Activated T-helper 1 cell treated with Interleukin-2 at 50 U/mL for 16 hours (primary cell): Measurements from ENCODE around the gene M1AP.

Experiments used
- DNase-seq: peaks from one replicate; pipeline ENCODE4 v3.0.0-alpha.2; 2020; ENCODE audit warnings: low read depth

The M1AP gene

GRCh38 chr2:74524955-74525716, 123.0 kb downstream of the M1AP start:
- no peak for DNase-seq

DNA sequence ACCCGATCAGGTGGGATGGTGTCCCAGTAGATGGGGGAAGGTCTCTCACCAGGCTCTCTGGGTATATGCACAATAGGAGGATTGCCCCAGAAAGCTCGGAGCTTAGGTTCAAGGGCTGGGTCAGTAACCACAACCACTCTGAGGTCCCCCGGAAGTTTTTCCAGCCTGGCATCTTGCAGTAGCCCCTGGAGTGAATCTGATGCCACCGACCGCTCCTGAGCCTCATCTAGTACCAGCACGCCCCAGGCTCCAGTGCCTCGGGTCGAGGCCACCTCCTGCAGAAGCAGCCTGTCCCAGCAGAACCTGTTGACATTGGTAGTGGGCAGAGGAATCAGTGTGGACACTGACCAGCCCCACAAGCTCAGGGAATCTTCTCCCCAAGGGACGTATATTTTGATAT, 124.1 kb downstream of the M1AP start:
- no peak for DNase-seq

GRCh38 chr2:74522516-74522915, 125.6 kb downstream of the M1AP start:
- DNase-seq: no peak

- no peak for DNase-seq
Observed at GRCh38 chr2:74516650-74517049, 131.5 kb downstream of the M1AP start.

DNA sequence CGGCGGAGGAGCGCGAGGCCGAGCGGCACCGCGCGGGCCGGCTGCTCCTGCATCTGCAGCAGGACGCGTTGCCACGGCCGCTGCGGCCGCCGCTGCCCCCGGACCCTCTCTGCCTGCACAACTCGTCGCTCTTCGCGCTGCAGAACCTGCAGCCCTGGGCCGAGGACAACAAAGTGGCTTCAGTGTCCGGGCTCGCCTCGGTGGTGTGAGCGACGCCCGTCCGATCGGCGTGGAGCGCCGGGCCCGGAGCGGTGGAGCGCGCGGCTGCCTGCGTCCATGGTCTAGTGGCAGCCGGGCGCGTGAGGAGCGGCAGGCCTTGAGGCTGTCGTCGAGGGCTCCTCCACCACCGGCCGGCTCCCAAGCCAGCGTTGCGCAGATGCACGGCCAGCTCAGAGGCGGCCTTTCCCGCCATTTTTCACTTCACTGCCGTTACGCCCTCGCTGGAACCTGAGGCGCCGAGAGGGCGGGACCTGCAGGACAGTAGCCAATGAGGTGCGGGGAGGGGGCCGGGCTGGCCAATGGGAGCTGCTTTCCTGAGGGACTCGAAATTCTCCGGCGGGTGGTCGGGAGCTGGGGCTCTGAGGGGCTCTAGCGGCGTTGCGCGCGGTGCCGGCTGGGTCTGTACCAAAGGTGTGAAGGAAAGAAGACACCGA, 132.0 kb downstream of the M1AP start:
- DNase-seq: peak; percentile 55

GRCh38 chr2:74515271-74515980, 132.7 kb downstream of the M1AP start:
- no peak for DNase-seq

DNA sequence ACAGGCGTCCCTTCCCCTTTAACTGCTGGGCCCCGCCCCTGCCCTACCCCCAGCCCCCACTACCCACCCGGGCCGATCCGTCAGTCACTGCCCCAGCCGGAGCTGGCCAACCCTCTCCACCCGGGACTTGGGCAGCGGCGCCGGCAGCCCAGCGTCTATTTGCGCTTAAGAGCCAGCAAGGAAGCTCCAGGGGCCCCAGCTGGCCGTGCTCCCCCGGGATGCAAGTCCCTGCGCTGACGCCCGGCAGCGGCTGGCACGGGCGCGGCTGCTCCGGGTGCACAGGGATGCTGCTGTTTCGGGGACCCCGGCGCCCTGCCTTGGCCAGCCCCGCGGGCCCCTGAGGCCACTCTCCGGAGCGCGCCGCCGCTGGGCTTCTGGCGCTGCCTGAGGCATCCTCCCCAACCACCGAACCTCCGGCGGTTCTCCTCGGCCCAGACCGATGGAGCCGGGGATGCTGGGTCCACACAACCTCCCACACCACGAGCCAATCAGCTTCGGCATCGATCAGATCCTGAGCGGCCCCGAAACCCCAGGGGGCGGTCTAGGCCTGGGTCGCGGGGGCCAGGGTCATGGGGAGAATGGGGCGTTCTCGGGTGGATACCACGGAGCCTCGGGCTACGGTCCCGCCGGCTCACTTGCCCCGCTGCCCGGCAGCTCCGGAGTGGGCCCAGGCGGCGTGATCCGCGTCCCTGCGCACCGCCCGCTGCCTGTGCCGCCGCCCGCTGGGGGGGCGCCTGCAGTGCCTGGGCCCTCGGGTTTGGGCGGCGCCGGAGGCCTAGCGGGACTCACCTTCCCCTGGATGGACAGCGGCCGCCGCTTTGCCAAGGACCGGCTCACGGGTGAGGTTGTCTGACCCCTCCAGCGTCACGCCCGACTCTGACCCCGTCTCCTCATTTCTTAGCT, 133.5 kb downstream of the M1AP start, which contains the start of gene TLX2:
TSS of gene TLX2 (plus strand) at position 83 of the 903 bp plus-strand sequence. CDS start at position 440, 357 bp downstream.
- no peak for DNase-seq

DNA sequence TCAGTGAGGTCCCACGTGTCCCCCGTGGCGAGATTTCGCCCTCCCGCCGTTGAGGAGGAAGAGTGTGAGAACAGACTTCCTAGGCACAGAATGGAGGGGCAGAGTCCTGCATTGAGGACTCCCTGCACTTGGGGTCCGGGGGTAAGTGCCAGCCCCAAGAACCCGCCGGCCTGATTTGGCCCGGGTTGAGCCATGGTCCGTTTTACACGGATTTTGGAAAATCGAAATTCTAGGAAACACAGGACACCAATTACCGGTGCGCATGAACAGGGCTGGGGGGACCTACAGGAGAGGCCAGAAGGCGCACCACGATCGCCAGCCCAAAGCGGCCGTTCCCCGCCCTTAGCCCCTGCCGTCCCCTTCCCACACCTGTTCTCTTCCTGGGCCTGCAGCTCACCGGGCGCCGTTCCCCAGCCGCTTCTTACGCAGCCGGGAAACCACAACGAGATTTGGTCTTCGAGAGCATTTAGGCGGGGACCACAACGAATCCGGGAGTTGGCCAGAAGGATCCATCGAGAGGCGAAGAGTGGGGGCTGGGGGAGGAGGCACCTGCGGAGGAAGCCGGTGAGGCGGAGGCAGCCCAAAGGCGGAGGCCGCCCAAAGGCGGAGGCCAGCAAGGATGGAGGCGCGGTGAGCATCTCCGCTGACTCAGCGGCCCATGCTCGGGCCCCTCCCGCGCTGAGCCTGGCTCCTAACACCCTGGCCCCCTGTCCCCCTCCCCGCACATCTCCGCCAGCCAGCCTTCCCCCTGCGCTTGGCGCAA, 134.3 kb downstream of the M1AP start:
- no peak for DNase-seq

GRCh38 chr2:74512744-74513604, 135.2 kb downstream of the M1AP start:
- no peak for DNase-seq

GRCh38 chr2:74511104-74511989, 136.8 kb downstream of the M1AP start:
- no peak for DNase-seq

GRCh38 chr2:74510272-74510671, 137.9 kb downstream of the M1AP start:
- DNase-seq: no peak

DNA sequence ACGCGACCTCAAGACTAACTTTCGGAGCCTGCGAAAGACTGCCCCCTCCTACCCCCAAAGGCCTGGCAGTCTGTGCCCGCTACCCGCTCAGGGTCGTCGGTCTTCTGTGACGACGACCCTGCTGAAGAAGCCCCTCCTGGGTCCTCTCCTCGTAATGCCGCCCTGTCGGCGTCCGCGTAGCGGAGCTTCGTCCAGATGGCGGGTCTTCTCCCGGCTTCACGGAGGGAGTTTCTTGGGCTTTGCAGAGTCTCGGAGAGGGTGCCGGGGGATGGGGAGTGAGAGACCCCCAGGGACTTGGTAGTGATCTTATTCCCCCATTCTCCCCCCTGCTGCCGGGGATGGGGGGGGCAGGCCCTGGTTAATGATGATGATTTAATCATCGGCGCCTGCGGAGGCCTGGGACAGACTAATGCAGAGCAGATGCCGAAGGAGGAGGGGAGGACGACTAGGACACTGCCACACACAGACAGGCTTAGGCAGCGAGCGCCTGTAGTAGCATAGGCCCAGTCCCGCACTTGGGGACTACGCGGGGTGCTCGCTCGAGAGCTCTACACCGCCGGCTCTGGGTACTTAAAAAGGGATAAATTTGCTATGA, 140.1 kb downstream of the M1AP start:
- DNase-seq: no peak
